HPDE6-E6E7 (cell line): Measurements from ENCODE around the gene FOXQ1.
"Not testable (repeated sequence)": the region's sequence is repeated elsewhere in the genome, so short reads cannot be mapped to it uniquely, and the experiment has no call there.

Experiments used
- DNase-seq: peaks from one replicate; pipeline ENCODE4 v3.0.0; 2011; ENCODE audit warnings: missing footprints; ENCODE audit errors: extremely low spot score

Gene FOXQ1

DNA sequence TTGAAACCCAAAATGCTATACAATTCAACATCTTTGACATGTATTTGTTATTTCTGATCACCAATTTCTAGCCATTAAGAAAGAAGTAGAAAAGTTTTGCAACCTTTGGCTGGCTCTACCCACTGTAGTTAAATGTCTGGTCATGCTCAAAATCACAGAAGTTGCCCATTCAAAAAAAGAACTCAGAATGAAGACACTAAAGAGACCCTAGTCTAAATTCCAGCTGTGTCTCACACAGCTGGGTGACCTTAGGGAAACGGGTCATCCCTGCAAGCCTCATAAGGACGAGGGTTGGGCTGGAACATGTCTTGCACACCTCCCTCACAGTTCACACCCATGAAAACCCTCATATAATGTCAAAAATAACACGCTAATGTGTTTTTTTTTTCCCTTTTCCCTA is 10.3 kb downstream of the FOXQ1 start:
- no peak for DNase-seq

DNA sequence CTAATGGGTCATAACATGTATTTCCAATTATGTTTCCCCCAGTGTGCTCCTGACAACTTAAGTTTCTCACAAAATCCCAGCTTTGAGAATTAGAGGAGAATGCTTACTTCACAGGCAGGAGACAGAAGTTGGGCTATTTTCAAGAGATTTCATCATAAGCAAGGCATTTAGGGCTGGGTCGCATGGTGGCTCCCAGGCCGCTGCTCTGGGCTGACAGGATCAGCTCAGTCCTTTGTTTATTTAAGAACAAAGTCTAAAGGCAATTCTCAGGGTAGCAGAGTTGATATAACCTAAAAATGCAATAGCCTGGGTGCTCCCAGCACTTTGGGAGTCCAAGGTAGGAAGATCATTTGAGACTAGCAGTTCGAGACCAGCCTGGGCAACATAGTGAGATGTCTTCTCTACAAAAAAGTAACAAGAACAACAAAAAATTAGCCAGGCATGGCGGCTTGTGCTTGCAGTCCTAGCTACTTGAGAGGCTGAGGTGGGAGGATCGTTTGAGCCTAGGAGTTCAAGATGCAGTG is 10.9 kb downstream of the FOXQ1 start:
- DNase-seq, result no peak

DNA sequence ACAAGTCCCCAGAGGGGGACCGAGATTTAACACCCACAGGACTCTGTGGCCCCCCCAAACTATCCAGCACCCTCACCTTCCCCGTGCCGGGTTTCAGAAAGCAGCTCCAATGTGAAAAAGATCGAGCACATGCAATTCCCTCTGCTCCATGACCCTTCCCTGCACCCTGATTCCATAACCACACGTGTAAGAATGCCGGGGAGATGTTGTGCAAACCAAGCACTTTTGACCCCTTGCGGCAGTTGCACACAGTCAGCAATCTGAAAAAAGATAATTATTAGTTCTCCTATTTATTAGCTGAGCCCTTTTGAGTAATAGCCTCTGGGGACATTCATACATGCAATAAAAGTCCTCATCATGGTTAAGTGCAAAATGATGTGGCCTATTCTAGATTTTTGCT is 13.0 kb downstream of the FOXQ1 start:
- no peak for DNase-seq

DNA sequence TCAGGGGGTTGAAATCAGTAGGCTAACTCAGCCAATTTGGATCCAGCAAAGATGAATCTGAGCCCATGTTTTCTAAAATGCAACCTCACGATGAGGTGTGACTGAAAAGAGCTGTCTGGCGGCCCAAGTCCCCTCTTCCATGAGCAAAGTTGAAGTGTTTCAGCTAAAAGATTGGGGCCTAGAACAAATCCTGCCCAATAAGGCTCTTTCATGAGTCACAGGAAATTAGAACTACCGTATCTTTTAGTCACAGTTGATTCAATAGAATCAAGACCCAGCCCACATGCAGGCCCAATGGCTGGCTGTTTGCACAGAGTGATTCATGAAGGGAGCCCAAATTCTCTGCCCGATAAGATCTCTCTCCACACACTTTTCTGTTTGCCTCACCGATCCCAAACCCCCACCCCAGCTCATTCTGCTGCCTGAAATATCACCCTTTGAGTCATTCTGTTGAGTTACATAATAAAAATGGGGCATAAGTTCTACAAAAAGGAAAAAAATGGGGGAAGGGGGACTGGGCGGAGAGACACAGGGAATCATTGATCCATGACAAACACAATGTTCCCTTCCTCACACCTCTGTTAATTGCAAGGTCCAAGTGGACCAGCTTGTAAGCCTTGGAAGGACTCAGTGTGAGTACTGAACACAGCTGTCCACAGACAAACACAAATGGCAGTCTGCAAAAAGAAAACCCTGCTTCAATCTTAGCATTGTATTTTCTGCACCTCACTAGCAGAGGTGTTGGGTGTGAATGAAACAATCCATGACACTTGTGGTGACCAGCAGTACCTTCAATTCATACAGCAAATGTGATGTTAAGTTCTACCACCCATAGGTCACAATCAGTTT is 13.8 kb downstream of the FOXQ1 start:
- peak; percentile 82 for DNase-seq

DNA sequence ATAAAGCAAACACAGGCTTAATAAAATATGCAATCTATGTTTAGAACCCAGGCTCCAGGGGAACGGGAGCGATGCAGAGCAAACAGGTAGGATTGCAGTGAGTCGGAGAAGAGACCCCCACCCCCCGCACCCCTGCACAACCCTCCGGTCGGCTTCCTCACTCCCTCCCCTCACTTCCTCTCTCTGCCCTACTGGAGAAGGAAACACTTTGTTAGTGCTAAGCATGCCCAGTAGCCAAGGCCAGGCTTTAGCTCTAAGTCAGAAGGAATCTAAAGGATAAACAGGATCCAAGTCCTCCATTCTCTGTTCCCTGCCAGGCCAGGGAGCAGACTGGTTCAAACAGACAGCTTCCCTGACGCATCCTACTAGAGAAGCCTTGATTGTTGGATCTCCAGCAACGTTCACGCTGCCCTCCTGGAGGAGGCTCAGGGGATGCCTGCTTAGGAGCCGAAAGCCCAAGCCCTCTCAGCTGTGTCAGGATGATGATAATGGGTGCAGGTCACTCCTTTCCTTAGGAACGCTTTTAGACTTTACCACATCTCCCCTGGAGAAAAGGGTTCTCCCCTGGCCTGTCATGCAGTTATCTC is 14.7 kb downstream of the FOXQ1 start:
- DNase-seq, result no peak

DNA sequence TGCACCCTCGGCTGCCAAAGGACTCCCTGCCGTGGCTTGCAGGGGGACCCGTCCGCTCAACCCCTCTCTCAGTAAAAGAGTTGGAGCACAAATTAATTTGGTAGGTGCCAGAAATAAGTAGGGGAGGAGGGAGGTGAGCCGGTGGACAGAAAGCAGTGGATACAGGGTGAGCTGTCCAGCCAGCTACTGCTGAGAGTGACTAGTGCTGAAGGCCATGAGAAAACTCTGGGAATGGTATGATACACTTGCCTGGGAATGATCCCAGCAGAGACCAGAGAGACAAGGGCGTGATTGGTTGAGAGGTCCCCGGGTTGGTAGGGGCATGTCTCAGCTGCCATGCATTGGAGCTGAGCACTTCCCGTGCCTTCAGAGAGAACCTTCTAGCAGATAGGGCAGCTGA is 15.7 kb downstream of the FOXQ1 start:
- no peak for DNase-seq

DNA sequence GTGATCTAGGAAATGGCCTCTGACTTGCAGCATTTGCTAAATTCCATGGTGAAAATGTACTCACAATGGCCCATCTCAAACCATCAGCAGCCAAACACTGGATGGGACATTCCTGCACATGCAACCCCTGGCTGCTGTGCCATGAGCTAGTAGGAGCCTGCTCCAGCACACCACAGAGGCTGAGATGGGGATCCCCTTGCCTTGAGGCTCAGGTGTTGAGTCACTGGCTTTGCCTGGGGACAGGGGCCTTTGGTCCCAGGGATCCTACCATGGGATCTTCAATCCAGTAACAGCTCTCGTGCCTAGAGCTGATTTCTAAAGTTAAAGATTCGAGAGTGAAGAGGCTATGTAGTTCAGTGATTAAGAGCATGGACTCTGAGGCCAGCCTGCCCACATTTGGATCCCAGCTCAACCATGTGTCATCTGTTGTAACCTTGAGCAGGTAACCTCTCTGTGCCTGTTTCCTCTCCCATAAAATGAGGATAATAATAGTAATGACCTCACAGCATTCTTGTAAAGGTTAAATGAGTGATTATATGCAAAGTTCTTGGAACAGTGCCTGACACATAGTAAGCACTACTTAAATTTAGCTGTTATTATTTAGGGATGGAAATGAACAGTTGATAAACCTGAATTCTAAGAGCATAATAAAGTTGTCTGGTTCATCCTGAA is 16.4 kb downstream of the FOXQ1 start:
- DNase-seq, result no peak

DNA sequence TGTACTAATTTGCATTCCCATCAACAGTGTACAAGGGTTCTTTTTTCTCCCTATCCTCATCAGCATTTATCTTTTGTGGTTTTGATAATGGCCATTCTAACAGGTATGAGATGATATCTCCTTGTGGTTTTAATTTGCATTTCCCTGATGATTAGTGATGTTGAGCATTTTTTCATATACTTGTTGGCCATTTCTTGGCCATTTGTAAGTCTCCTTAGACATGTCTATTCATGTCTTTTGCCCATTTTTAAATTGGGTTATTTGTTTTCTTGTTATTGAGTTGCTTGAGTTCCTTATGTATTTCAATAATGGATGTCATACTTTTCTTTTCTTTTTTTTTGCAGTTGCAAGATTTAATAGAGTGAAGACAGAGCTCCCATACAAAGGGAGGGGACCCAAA is 17.8 kb downstream of the FOXQ1 start:
- DNase-seq, result no peak

DNA sequence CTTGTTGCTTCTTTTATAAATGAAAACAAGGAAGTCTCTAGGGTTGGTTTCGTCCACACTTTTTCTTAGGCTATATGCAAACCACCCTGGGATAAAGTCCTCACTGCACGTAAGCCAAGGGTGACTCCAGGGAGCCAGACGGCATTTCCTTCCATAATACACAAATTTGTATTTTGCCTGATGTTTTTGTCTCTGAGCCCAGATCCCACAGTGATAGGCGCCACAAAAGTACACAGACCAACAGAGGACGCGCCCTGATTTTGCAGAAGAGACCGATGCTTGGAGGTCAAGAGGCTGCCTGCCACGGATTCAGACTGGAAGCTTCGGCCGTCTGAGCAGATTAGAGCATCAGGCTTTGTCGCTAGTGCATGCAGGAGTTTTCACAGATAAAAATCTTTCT is 22.8 kb downstream of the FOXQ1 start:
- DNase-seq, result no peak

DNA sequence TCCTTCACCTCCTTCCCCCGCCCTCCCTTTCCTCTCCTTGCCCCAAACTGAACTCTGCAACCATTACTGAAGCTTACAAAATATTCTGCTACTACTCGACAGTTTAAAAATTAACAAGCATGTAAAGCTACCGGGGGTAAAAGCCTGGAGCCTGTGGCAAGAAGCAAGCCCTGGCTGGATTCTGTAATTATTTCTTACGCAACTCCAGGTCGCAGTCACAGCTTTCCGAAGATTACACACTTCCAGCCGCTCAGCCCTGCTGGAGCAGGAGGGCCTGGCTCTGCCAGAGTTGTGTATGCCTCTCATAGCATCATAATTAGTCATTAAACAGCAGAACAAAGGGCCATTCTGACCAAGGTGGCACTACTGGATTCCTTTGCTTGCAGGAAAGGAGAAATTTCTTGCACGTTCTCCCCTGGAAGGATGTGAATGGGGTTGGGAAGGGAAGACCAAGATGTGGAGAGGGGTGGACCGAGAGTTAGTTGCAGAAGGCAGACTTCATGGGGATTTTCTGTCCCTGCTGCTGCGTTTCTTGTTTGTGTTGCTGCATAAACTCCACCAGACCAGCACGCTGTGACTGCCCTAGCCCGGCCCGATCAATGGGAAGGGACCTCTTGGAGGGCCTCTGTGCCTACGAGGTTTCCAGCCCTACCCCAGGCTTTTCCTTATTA is 23.6 kb downstream of the FOXQ1 start:
- peak; percentile 93 for DNase-seq

DNA sequence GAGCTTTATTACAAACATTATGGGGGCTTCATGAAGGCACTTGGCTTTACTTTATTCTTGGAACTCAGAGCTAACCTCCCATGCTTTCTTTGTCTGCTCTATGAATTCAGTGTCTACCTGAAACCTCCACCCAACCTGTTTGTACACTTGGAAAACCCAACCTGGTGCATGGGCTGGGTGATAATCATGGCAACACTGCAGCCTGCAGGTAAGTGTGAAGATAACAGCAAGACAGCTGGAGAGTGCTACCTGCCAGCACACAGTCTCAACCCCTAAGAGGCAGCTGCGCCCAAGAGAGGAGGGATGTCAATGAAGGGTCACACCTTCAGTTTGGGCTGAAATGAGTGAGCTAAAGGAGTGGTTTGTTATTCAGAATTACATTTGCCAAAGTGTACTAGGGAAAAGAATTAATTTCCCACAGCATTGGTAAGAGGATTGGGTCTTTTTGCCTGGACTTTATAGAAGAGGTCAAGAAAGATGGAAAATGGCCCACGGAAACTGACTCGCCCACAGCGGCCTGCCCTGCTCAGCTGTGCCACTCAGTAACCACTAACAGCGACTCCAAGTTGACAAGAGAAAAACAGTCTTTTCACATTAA is 24.4 kb downstream of the FOXQ1 start:
- peak; percentile 81 for DNase-seq

DNA sequence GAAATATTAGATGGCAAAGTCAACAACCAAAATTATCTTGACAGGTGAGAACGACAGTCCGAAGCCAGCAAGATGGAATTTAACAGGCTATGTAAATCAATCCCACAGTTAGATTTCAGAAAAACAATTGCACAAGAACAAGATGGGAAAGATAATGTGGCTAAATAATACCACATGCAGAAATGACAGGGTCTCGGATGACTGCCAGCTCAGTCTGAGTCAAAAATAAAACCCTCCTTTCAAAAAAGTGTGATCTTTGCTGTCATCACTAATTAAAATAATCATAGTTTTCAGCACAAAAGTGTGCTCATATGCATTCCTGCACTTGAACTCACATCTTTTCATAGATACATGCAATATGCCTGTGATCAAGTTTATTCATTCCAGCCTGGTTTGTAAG is 25.9 kb downstream of the FOXQ1 start:
- DNase-seq, result no peak

DNA sequence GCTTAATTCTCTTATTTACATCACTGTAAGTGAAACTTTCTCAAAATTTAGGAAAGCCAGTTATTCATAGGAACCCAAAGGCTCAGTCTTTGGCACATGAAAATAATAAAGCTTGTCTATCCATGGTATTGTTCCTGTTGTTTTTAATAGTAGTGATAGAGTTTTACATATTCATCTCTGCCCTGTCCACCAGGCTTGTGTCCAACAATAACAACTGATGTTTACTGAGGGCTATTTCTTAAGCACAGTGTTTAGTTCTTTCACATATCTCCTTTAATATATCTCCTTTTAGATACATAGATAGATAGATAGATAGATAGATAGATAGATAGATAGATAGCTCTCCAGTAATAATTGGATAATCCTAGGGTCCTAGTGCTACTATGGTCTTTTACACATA is 34.2 kb downstream of the FOXQ1 start:
- no peak for DNase-seq

DNA sequence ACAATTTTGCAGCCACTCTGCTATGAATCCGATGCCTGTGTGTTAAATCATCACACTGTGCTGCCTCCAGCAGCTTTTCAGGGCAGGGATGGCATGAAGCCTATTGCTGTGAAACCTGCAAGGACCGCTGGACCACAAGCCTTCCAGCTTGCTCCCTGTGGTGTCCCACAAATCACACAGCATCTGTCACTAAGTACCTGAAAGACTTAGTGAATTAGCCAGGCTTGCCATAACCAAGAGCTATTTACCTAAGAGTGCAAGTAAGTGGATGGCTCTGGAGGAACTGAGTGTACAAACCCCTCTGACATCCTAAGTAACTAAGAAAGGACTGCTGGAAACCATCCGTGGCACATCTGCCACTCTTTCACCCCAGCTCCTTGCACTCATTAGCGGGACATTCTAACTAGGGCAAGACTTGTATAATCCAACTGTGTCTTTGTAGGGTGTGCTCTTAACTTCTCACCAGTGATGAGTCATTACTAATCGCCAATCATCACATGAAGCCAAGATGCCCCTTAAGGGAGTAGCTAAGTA is 34.7 kb downstream of the FOXQ1 start:
- no peak for DNase-seq

DNA sequence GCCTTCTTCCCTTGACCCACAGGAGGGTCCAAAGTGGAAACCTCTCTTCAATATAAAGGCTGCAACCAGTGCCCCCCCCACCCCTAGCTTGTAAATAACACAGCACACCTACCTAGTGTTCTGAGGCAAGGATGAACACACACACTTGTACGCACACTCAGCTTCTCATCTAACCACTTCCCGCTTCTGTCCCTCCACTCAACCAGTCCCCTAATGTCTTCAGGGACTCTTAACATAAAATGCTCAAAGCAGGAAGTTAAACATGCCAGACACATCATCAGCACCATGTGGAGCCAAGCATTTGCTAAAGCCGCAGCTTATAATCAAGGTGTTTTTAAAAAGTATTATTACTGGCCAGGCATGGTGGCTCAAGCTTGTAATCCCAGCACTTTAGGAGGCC is 35.3 kb downstream of the FOXQ1 start:
- no peak for DNase-seq

DNA sequence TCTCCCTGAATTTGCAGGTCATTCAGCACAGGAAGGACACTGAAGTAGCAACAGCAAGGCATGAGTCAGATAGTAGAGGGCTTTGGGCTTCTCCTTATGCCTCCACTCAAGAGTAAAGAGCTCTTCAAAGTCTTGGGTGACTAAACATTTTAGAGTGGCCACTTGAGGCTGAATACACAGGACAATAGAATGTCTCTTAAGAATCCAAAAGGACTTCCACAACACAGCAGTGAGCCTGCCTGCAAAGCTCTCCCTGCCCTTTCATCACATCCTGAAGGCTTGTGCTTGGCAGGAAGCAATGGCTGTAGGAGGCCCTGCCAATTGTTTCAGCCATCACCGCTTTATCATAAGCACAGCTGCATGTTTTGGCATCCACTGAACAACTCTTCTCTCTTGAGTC is 36.8 kb downstream of the FOXQ1 start:
- no peak for DNase-seq

DNA sequence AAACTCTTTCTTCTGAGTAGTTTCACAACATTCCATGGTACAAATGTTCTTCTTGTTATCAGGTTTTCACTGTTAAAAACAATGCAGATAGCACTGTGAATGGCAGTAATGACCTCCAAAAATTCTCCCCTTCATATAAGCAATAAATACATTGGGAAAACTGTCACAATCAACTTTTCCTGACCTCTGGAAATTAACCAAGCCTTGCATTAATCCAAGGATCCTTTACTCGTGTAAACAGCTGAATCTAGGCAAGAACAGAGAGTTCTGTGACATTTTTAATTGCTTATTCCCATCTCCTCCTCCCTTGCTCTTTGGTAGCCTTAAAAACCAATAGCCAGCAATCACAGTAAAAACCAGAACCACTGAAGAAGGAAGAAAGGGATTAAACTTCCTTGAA is 37.8 kb downstream of the FOXQ1 start:
- DNase-seq, result no peak

DNA sequence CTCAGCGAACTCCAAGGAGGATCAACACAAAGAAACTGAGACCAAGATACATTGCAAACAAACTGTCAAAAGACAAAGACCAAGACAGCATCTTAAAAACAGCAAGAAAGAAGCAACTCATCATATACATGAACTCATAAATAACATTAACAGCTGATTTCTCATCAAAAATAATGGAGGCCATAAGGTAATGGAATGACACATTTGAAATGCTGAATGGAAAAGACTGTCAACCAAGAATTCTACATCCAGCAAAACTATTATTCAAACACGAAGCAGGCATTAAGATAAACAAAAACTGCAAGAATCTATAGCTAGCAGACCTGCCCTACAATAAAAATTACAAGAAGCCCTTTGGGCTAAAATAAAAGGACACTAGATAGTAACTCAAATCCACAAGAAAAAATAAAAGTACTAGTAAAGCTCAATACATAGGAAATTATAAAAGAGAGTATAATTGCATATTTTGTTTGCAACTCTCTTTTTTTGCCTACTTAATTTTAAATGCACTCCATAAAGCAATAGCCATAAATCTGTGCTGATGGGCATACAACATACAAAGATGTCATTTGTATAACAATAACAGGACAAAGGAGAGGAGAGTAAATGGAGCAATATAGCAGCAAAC is 39.6 kb downstream of the FOXQ1 start:
- no peak for DNase-seq

DNA sequence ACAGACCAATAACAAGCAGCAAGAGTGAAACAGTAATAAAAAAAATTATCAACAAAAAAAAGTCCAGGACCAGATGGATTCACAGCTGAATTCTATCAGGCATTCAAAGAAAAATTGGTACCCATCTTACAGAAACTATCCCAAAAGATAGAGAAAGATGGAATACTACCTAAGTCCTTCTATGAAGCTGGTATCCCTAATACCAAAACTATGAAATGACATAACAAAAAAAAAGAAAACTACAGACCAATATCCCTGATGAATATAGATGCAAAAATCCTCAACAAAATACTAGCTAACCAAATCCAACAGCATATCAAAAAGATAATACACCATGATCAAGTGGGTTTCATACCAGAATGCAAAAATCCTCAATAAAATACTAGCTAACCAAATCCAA is 43.2 kb downstream of the FOXQ1 start:
- not testable (repeated sequence) for DNase-seq

DNA sequence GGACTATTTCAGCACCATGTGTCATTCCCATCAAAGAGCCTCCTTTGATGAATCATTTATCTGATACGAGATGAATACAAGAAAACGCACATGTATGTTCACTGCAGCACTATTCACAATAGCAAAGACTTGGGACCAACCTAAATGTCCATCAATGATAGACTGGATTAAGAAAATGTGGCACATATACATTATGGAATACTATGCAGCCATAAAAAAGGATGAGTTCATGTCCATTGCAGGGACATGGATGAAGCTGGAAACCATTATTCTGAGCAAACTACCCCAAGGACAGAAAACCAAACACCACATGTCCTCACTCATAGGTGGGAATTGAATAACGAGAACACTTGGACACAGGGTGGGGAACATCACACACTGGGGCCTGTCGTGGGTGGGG is 49.8 kb downstream of the FOXQ1 start:
- DNase-seq, result not testable (repeated sequence)

DNA sequence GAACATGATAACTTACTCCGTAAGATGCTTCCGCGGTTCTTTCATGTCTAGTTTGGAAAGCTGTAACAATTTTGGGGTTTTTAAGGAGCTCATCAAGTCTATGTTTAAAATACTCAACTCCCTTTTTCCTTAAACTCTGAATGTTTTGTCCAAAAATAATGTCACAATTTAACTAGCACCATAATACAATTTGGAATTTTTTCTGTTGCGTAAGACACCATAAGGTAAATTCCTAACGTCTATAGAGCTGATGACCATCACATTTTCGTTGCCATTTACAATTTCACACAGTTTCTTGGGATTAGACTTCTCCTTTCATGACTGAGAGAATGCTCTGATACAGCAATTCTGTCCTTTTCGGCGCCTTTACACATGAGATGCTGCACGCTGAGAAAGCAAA is 50.7 kb downstream of the FOXQ1 start:
- DNase-seq, result no peak
